HG03025 (cell line): ENCODE measurements around the gene GOLPH3L.
"Not testable (repeated sequence)": the region's sequence is repeated elsewhere in the genome, so short reads cannot be mapped to it uniquely, and the experiment has no call there.

ENCODE experiments used
- ATAC-seq: cut with Tn5 transposase; IDR thresholded peaks from one replicate; pipeline ENCODE4 v1.9.1; 2021; ENCODE audit warnings: mild to moderate bottlenecking, moderate library complexity; ENCODE audit not compliant: unreplicated experiment, low FRiP score

The GOLPH3L gene

GRCh38 chr1:150661156-150661555 lies 35.8 kb downstream of the GOLPH3L start:
- ATAC-seq = no peak

- ATAC-seq = no peak
Measured at GRCh38 chr1:150660584-150660983, 36.4 kb downstream of the GOLPH3L start.

GRCh38 chr1:150657064-150657463 lies 39.9 kb downstream of the GOLPH3L start:
- ATAC-seq = not testable (repeated sequence)

GRCh38 chr1:150654635-150655034 lies 42.3 kb downstream of the GOLPH3L start:
- not testable (repeated sequence) for ATAC-seq

- no peak for ATAC-seq
Measured at GRCh38 chr1:150650193-150650592, 46.8 kb downstream of the GOLPH3L start.

- no peak for ATAC-seq
Measured at GRCh38 chr1:150649441-150650075, 47.4 kb downstream of the GOLPH3L start.

GRCh38 chr1:150642296-150642695 lies 54.7 kb downstream of the GOLPH3L start:
- ATAC-seq = no peak

GRCh38 chr1:150641126-150641815 lies 55.7 kb downstream of the GOLPH3L start:
- not testable (repeated sequence) for ATAC-seq

- ATAC-seq = not testable (repeated sequence)
Measured at GRCh38 chr1:150638430-150638829, 58.5 kb downstream of the GOLPH3L start.

- not testable (repeated sequence) for ATAC-seq
Measured at GRCh38 chr1:150634839-150635622, 61.9 kb downstream of the GOLPH3L start.

GRCh38 chr1:150629115-150629928 lies 67.6 kb downstream of the GOLPH3L start, which contains the start of gene ENSA:
TSS of gene ENSA (minus strand) at chr1:150629612. CDS start at chr1:150629470, 142 bp downstream.
- peak; percentile 90 for ATAC-seq

- ATAC-seq = no peak
Measured at GRCh38 chr1:150628766-150629114, 68.2 kb downstream of the GOLPH3L start.

- ATAC-seq = no peak
Measured at GRCh38 chr1:150627826-150628410, 69.0 kb downstream of the GOLPH3L start.

- no peak for ATAC-seq
Measured at GRCh38 chr1:150626150-150626549, 70.8 kb downstream of the GOLPH3L start.

GRCh38 chr1:150624546-150624945 lies 72.4 kb downstream of the GOLPH3L start:
- ATAC-seq = not testable (repeated sequence)

GRCh38 chr1:150624134-150624533 lies 72.8 kb downstream of the GOLPH3L start:
- not testable (repeated sequence) for ATAC-seq

GRCh38 chr1:150622303-150622975 lies 74.5 kb downstream of the GOLPH3L start:
- ATAC-seq = no peak

- no peak for ATAC-seq
Measured at GRCh38 chr1:150621497-150622302, 75.3 kb downstream of the GOLPH3L start.

- no peak for ATAC-seq
Measured at GRCh38 chr1:150620919-150621318, 76.0 kb downstream of the GOLPH3L start.
